Mucosa of descending colon (tissue), 3 donors: ENCODE results near the gene BICC1. TPM values are rescaled to one million over a fixed set of nuclear protein-coding genes. Genes with fewer than 3 reads are reported as not detected.

ENCODE experiments used
- ATAC-seq: fragments of 200-7000 bp; cut with Tn5 transposase; one replicate; pipeline ENCODE4 v1.9.1; 2020; ENCODE audit warnings: mild to moderate bottlenecking, moderate library complexity
- DNase-seq, 3 donors: peaks; one replicate each; pipeline ENCODE4 v3.0.0-alpha.2; 2020
- H3K36me3 ChIP-seq: fragments of 200-600 bp; one replicate; pipeline ENCODE4 v1.8.0; 2021; ENCODE audit warnings: low read depth, mild to moderate bottlenecking
- H3K4me1 ChIP-seq: fragments of 200-600 bp; one replicate; pipeline ENCODE4 v1.8.0; 2021; ENCODE audit warnings: low read depth, mild to moderate bottlenecking
- H3K4me3 ChIP-seq: fragments of 200-600 bp; one replicate; pipeline ENCODE4 v1.8.0; 2021; ENCODE audit warnings: mild to moderate bottlenecking
- H3K9me3 ChIP-seq: fragments of 200-600 bp; one replicate; pipeline ENCODE4 v1.8.0; 2021; ENCODE audit warnings: mild to moderate bottlenecking
- CTCF ChIP-seq: fragments of 200-600 bp; IDR thresholded peaks from one replicate; pipeline ENCODE4 v1.8.0; 2022; ENCODE audit warnings: antibody characterized with exemption, mild to moderate bottlenecking
- intact Hi-C, 2 donors: fragments of 100-400 bp; cut with DNase I in 1 of 2; cut with micrococcal nuclease in 1 of 2; formaldehyde crosslinking; loops; one replicate each; pipeline versions ENCODE4 v1.11.0 to v1.11.1; 2022; cut with DNase I, micrococcal nuclease
- total RNA-seq, 3 donors: library from RNA; stranded (reverse); fragmentation: NEBNext Ultra II Directional in 2 of 3; extraction: Animal tissue kit (Norgen Biotek cat#: 25700) in 2 of 3; gene quantifications; one replicate each; pipeline versions ENCODE4 v1.2.1 to v1.2.4, GENCODE V29; 2021 to 2023
- donor health status: DM: no; HTN: no; CAD: no; lungs with moderate emphysema.
- donor health status: DM: no; HTN: no; CAD: no.
- donor health status: DM: no; HTN: yes; CAD: no.

BICC1 gene
- total RNA-seq, 3 donors from 2014 or later = 1.1 to 5.9 (median 3.5) TPM

- intact Hi-C loops = no loop called here
- H3K4me3 ChIP-seq = no peak overlapping the region
- no peaks in the 10 kb centered on the region for H3K9me3 ChIP-seq
- DNase-seq = no peak
- ATAC-seq = peak; percentile 16
- TF ChIP-seq CTCF = no peak
- no peaks in the 10 kb centered on the region for H3K4me1 ChIP-seq
- no peaks in the 10 kb centered on the region for H3K36me3 ChIP-seq
Measured at GRCh38 chr10:58577437-58577777, 64.7 kb downstream of the BICC1 start.

GRCh38 chr10:58578366-58578765, 65.7 kb downstream of the BICC1 start:
- intact Hi-C loops = no loop called here
- H3K9me3 ChIP-seq = no peaks in the 10 kb centered on the region
- no peaks in the 10 kb centered on the region for H3K36me3 ChIP-seq

DNA sequence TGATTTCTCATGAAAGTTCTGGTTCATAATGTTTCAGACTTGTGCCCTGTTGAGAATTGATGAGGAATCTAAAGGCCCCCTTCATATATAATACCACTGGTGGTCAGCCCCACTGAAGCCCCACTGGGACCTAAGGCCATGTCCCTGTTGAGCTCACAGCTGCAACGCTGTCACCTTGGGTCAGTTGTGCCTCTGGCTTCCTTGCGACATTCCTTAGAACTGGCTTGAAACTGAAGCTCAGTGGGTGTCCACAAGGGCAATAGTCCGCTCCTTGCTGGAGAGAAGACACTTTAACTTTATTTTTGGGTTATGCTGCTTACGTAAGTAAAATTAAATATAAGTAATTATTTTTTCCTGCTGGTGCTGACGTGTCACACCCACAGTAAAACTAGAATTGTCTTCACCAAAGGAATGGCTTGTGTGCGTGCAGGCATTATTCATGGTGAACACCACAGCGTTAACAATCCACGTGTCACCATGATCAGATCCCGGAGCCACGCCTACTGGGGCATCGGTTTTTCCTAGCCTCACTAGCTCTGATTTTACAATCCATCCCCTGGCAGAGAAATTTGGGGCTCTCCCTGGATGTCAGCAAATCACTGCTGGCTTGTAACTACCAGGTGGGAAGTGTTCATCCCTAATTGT, 66.5 kb downstream of the BICC1 start:
- TF ChIP-seq CTCF = no peak
- no peak for DNase-seq
- H3K9me3 ChIP-seq = no peaks in the 10 kb centered on the region
- no peak overlapping the region for H3K4me3 ChIP-seq
- intact Hi-C loops = no loop called here
- H3K4me1 ChIP-seq = no peaks in the 10 kb centered on the region
- no peaks in the 10 kb centered on the region for H3K36me3 ChIP-seq
- ATAC-seq = no peak

More at GRCh38 chr10:58578366-58578765, 65.7 kb downstream of the BICC1 start:
- no peaks in the 10 kb centered on the region for H3K4me1 ChIP-seq
- no peak for ATAC-seq
- no peak overlapping the region for H3K4me3 ChIP-seq
- TF ChIP-seq CTCF = no peak
- no peak for DNase-seq

GRCh38 chr10:58582045-58582444, 69.4 kb downstream of the BICC1 start:
- no peak for ATAC-seq
- no peaks in the 10 kb centered on the region for H3K9me3 ChIP-seq
- no peak overlapping the region for H3K4me3 ChIP-seq
- DNase-seq = no peak
- H3K36me3 ChIP-seq = no peaks in the 10 kb centered on the region
- intact Hi-C loops = no loop called here
- no peaks in the 10 kb centered on the region for H3K4me1 ChIP-seq
- TF ChIP-seq CTCF = no peak

DNA sequence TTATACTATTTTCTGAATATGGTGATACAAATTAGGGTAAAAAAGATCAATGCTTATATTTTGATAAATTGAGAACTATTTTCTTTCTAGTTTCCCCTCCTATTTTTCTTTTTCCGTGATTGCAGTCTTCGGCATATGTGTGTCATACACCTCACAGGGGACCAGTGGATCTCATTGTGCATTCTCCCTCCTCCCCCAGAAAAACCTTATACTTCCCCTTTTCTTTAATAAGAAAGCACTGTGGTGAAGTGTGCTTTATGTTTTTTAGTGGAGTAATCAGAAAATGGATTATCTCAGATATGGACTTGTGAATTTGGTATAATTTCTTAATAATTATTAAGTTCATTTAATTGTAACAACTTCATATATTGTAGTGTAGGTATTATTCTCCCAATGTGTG, 72.8 kb downstream of the BICC1 start:
- ATAC-seq = no peak
- intact Hi-C loops = no loop called here

More for the DNA sequence above, 72.8 kb downstream of the BICC1 start:
- Histone ChIP-seq H3K4me1 (no peaks in the 10 kb centered on the region), H3K9me3 (no peaks in the 10 kb centered on the region), H3K4me3 (no peak overlapping the region), H3K36me3 (no peaks in the 10 kb centered on the region)
- no peak for TF ChIP-seq CTCF
- DNase-seq = no peak
